ENCODE data around the gene KLHL26. TPM values are rescaled to one million over a fixed set of nuclear protein-coding genes. Genes with fewer than 3 reads are reported as not detected.

Gene KLHL26
- total and polyA plus RNA-seq, 2 of the 13 experiments (the other 11 are each of a cell fraction or from before 2014, with no cell fraction given), result 1.5 to 1.7 TPM

GRCh38 chr19:18610245-18610555 is 26.6 kb upstream of the KLHL26 start (continued):
- TF ChIP-seq ZNF550 (CRISPR knock-in tag; IDR thresholded peaks at IDR 0.05; ENCODE audit: borderline replicate concordance) (0 out of 2 replicates have a peak, but pooled peaks have one; percentile 37), ZFP36 (IDR thresholded peaks at IDR 0.05; ENCODE audit: borderline replicate concordance, low read depth, low read length, partially characterized antibody) (peak; percentile 79), NKX3-1 (CRISPR knock-in tag; IDR thresholded peaks at IDR 0.05) (no peak), MYC (CRISPR knock-in tag; IDR thresholded peaks at IDR 0.05; ENCODE audit: borderline replicate concordance) (no peak), GFI1 (CRISPR knock-in tag; IDR thresholded peaks at IDR 0.05; ENCODE audit: borderline replicate concordance) (0 out of 2 replicates have a peak, but pooled peaks have one; percentile 10)

DNA sequence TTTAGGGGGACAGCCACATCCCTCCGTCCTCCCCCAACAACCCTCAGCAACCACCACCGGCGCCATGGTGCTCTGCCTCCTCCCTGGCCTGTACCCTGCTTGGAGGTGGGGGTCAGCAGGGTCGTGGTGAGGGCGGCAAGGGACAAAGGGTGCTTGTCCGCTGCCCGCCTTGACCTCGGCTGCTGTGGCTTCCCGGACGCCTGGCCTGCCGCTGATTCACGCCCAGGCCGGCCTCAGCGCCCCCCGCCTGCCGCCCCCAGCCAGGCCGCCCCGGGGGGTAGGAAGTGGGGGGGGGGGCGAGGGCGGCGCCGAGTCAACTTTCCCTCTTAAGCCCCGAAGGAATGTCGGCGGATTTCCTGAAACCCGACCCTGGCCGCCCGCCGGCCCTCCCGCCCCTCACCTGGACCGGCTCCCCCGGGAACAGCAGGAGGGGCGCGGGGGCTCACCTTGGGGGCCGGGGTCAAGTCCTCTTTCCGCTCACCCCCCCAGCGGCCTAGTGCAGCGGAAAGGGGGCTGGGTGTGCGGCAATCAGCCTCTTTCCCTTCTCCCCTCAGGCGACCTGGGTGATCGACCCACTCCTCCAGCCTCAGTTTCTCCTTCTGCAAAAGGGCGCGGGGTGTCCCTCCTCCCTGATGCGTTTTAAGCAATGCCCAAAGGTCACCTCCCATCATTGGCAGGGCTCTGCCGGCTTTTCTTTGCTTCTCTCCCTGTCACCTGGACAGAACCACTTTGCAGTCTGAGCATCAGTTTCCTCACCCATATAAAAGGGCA is 26.1 kb upstream of the KLHL26 start:
- no peak overlapping the region for H2AFZ ChIP-seq (ENCODE audit: low read length)
- POLR2A ChIA-PET, result interaction anchor here (0.9 to 1.7 kb wide), 2 partner anchors 22 to 39 kb away, joined by 5 to 14 read pairs; partner anchors contain the start of genes REX1BD and UBA52
- H3K9me3 ChIP-seq (ENCODE audit: low read length), result no peaks in the 10 kb centered on the region
- peaks cover 1% of the 10 kb centered on the region for H3K79me2 ChIP-seq (ENCODE audit: insufficient read depth, low read length)
- WGBS (ENCODE audit: low lambda C conversion rate), result 0% methylated on average over 9 of the region's 45 CpGs
- peaks cover 0 to 7% of the 10 kb centered on the region in 2 experiments; a peak in 2 of 5 replicates for H3K27me3 ChIP-seq (ENCODE audit: control insufficient read depth in 1 of 2, insufficient read depth in 2 of 2, low read length in 2 of 2)
- peak overlapping the region; percentile 48 to 75 (median 68) for H3K4me3 ChIP-seq (replicated peaks in 1 of 3; ENCODE audit: insufficient read depth in 1 of 3, low read depth in 2 of 3, low read length in 3 of 3)
- FAIRE-seq, result no peak
- ATAC-seq, result peak; percentile 56
- in situ Hi-C loops (cut with HindIII; ENCODE audit: extremely low pct_ligation_motif_present, low pct_unique_long_range_greater_than_20kb) (no loop called here), intact Hi-C loops (cut with micrococcal nuclease; ENCODE audit: unreplicated experiment) (no loop called here)
- no peaks in the 10 kb centered on the region for H4K20me1 ChIP-seq (ENCODE audit: insufficient read depth, low read length)
- CTCF ChIA-PET (ENCODE audit: low intra/inter-chr PET ratio, low total read pairs), result no interaction called here
- H3K27ac ChIP-seq (ENCODE audit: extremely low read length, insufficient read depth, low read length), result peak overlapping the region; percentile 84
- H3K9ac ChIP-seq (ENCODE audit: insufficient read depth, low read depth, low read length), result peak overlapping the region; percentile 61
- H3K4me2 ChIP-seq (ENCODE audit: low read depth, low read length), result peak overlapping the region; percentile 100
- H3K4me1 ChIP-seq (ENCODE audit: insufficient read depth, low read length), result peaks cover 53% of the 10 kb centered on the region
- no TSS peak for BruUV-seq (replicated peaks)
- DNase-seq (ENCODE audit: low spot score), result peak; percentile 85
- no peaks in the 10 kb centered on the region for H3K36me3 ChIP-seq (replicated peaks in 1 of 2; ENCODE audit: control insufficient read depth in 1 of 2, insufficient read depth in 2 of 2, low read length in 2 of 2)
- TF ChIP-seq ZNF30 (CRISPR knock-in tag; IDR thresholded peaks at IDR 0.05), result no peak
- TF ChIP-seq ZBTB25 (CRISPR knock-in tag; IDR thresholded peaks at IDR 0.05), result peak; percentile 82; the same call in 1 of the 2 replicates
- TF ChIP-seq ZFP37 (CRISPR knock-in tag; IDR thresholded peaks at IDR 0.05; ENCODE audit: borderline replicate concordance), result no peak
- no peak for TF ChIP-seq ZC3H4 (CRISPR knock-in tag; IDR thresholded peaks at IDR 0.05; ENCODE audit: borderline replicate concordance)
- TF ChIP-seq ZNF639 (CRISPR knock-in tag; conservative IDR thresholded peaks at IDR 0.05), result peak; percentile 82; the same call in 1 of the 2 replicates
- TF ChIP-seq MTF2 (CRISPR knock-in tag; IDR thresholded peaks at IDR 0.05; ENCODE audit: borderline replicate concordance), result no peak
- no peak for TF ChIP-seq ZNF441 (CRISPR knock-in tag; IDR thresholded peaks at IDR 0.05; ENCODE audit: borderline replicate concordance)
- 0 out of 2 replicates have a peak, but pooled peaks have one; percentile 47 for TF ChIP-seq AHR (CRISPR knock-in tag; IDR thresholded peaks at IDR 0.05)
- no peak for TF ChIP-seq XBP1 (CRISPR knock-in tag; IDR thresholded peaks at IDR 0.05)
- TF ChIP-seq SP140L (CRISPR knock-in tag; IDR thresholded peaks at IDR 0.05; ENCODE audit: borderline replicate concordance), result no peak
- TF ChIP-seq SNAPC5 (CRISPR knock-in tag; IDR thresholded peaks at IDR 0.05; ENCODE audit: borderline replicate concordance), result no peak
- TF ChIP-seq NR2F6 (IDR thresholded peaks at IDR 0.05), result peak; percentile 76
- peak; percentile 86 for TF ChIP-seq NR2F6 (CRISPR knock-in tag; IDR thresholded peaks at IDR 0.05)
- TF ChIP-seq ATF7 (IDR thresholded peaks at IDR 0.05), result no peak
- 0 out of 2 replicates have a peak, but pooled peaks have one; percentile 25 for TF ChIP-seq ATF7 (CRISPR knock-in tag; IDR thresholded peaks at IDR 0.05)
- TF ChIP-seq CAMTA2 (CRISPR knock-in tag; IDR thresholded peaks at IDR 0.05; ENCODE audit: borderline replicate concordance), result no peak
- TF ChIP-seq SSRP1 (CRISPR knock-in tag; IDR thresholded peaks at IDR 0.05), result peak; percentile 87; the same call in 1 of the 2 replicates
- TF ChIP-seq ZIK1 (CRISPR knock-in tag; IDR thresholded peaks at IDR 0.05; ENCODE audit: borderline replicate concordance, low read depth), result no peak
